ENCODE results near the gene SLC22A23. TPM values are rescaled to one million over a fixed set of nuclear protein-coding genes. Genes with fewer than 3 reads are reported as not detected.

SLC22A23 gene
- total RNA-seq, 1 experiment from 2014 or later: 38.2 TPM

- no peak for TF ChIP-seq PRDM15 (CRISPR knock-in tag; IDR thresholded peaks at IDR 0.05)
These were observed 152.9 kb downstream of the SLC22A23 start (continued) for GRCh38 chr6:3303795-3304411.

- H3K4me1 Mint-ChIP-seq: no peaks in the 10 kb centered on the region
- H3K27ac Mint-ChIP-seq: no peak overlapping the region
- H3K4me3 Mint-ChIP-seq: no peak overlapping the region
- TF ChIP-seq ZBTB21 (CRISPR knock-in tag; IDR thresholded peaks at IDR 0.05; ENCODE audit: borderline replicate concordance): no peak
- TF ChIP-seq GRHL2 (CRISPR knock-in tag; IDR thresholded peaks at IDR 0.05; ENCODE audit: insufficient replicate concordance, severe bottlenecking): no peak
- TF ChIP-seq OVOL2 (CRISPR knock-in tag; IDR thresholded peaks at IDR 0.05; ENCODE audit: borderline replicate concordance): no peak
- TF ChIP-seq ELF4 (CRISPR knock-in tag; IDR thresholded peaks at IDR 0.05; ENCODE audit: low read depth): no peak
- TF ChIP-seq ZNF219 (CRISPR knock-in tag; IDR thresholded peaks at IDR 0.05; ENCODE audit: borderline replicate concordance): no peak
- TF ChIP-seq ATF3 (CRISPR knock-in tag; conservative IDR thresholded peaks at IDR 0.05): no peak
- TF ChIP-seq ZNF532 (CRISPR knock-in tag; IDR thresholded peaks at IDR 0.05; ENCODE audit: borderline replicate concordance): no peak
- no peak for TF ChIP-seq NR1H2 (CRISPR knock-in tag; IDR thresholded peaks at IDR 0.05)
- no peak for TF ChIP-seq ATF1 (CRISPR knock-in tag; IDR thresholded peaks at IDR 0.05)
- TF ChIP-seq MXD4 (CRISPR knock-in tag; IDR thresholded peaks at IDR 0.05; ENCODE audit: borderline replicate concordance): no peak
- no peak for TF ChIP-seq ZNF232 (CRISPR knock-in tag; IDR thresholded peaks at IDR 0.05)
- no peak for TF ChIP-seq ZNF396 (CRISPR knock-in tag; IDR thresholded peaks at IDR 0.05; ENCODE audit: borderline replicate concordance)
- TF ChIP-seq ZSCAN18 (CRISPR knock-in tag; IDR thresholded peaks at IDR 0.05): no peak
- no peak for TF ChIP-seq NR2C2 (CRISPR knock-in tag; IDR thresholded peaks at IDR 0.05)
- TF ChIP-seq SMAD3 (CRISPR knock-in tag; IDR thresholded peaks at IDR 0.05; ENCODE audit: borderline replicate concordance): no peak
- no peak for TF ChIP-seq RELA (CRISPR knock-in tag; IDR thresholded peaks at IDR 0.05; ENCODE audit: borderline replicate concordance)
- POLR2A ChIA-PET: no interaction called here
- H3K27me3 Mint-ChIP-seq (ENCODE audit: low read depth): no peaks in the 10 kb centered on the region
- H3K9me3 Mint-ChIP-seq: peaks cover 9% of the 10 kb centered on the region
- ATAC-seq (no peak), DNase-seq (ENCODE audit: low spot score) (no peak)
- H3K36me3 Mint-ChIP-seq: peaks cover 19% of the 10 kb centered on the region
- CTCF ChIA-PET: no interaction called here
These were observed 155.3 kb downstream of the SLC22A23 start for GRCh38 chr6:3301506-3301905.
